ENCODE results near the gene HOXC4. TPM values are rescaled to one million over a fixed set of nuclear protein-coding genes. Genes with fewer than 3 reads are reported as not detected.

HOXC4 gene
- total and polyA plus RNA-seq, 10 of the 15 experiments (the other 5 are each of a cell fraction or from before 2014, with no cell fraction given) = 1.0 to 11.4 (median 4.2) TPM

GRCh38 chr12:54028314-54029201 lies 25.1 kb upstream of the HOXC4 start, which contains the start of gene HOXC6 (continued):
- no peak for TF ChIP-seq HCFC1 (IDR thresholded peaks at IDR 0.05; ENCODE audit: low read length)
- no peak for TF ChIP-seq NFYA (IDR thresholded peaks at IDR 0.05; ENCODE audit: borderline replicate concordance, low read depth, low read length)
- no peak for TF ChIP-seq ATF7 (IDR thresholded peaks at IDR 0.05; ENCODE audit: low read depth)
- TF ChIP-seq USF1 (IDR thresholded peaks at IDR 0.05; ENCODE audit: borderline replicate concordance, extremely low read length, insufficient read depth, low read depth, low read length) = peak; percentile 49
- TF ChIP-seq, protein P1, sequence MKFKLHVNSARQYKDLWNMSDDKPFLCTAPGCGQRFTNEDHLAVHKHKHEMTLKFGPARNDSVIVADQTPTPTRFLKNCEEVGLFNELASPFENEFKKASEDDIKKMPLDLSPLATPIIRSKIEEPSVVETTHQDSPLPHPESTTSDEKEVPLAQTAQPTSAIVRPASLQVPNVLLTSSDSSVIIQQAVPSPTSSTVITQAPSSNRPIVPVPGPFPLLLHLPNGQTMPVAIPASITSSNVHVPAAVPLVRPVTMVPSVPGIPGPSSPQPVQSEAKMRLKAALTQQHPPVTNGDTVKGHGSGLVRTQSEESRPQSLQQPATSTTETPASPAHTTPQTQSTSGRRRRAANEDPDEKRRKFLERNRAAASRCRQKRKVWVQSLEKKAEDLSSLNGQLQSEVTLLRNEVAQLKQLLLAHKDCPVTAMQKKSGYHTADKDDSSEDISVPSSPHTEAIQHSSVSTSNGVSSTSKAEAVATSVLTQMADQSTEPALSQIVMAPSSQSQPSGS (IDR thresholded peaks at IDR 0.05; ENCODE audit: low read length) = no peak
- no peak for TF ChIP-seq NR2C1 (IDR thresholded peaks at IDR 0.05)
- TF ChIP-seq ZNF274 (IDR thresholded peaks at IDR 0.05; ENCODE audit: insufficient read depth, insufficient read length) = no peak

All from GM12878 (cell line).